ENCODE measurements around the gene DACT1. TPM values are rescaled to one million over a fixed set of nuclear protein-coding genes. Genes with fewer than 3 reads are reported as not detected.

The DACT1 gene
- total RNA-seq, 2 donors from 2014 or later, result 0.42 to 4.2 TPM

DNA sequence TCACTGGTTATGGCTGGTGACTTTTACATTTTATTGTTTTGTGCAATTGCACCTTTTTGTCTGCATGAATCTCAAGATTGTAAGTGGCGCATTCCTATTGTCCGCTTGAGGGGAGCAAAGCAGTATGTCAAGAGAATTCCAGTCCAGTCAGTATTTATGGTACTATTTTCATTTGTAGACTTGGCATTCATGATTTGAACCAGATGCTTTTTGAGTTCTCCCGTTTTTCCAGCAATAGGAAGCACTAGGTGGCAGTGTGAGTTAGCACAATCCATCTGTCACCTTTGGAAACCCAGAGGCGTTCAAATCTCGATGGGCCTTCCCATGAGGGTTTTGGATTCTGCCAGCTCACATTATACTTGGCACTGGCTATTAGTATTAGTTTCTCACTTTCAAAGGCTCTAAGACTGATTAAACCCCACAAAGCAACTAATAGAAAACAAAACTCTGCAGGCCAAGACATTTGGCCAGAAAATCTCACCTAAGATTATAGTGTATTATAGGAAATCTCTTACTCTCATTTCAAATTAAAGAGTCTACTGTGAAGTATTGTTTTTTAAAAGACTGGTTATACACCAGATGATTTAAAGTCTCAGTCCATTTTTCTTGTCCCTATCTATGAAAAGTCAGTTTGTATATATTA is 2.2 kb downstream of the DACT1 start:
- H3K4me3 Mint-ChIP-seq, result peak overlapping the region; percentile 73
- H3K9ac ChIP-seq (ENCODE audit: extremely low read depth, low read length, poor library complexity, severe bottlenecking), result no peak overlapping the region

GRCh38 chr14:58640959-58641358 is 3.2 kb downstream of the DACT1 start:
- 89 to 92% methylated on average over 1 to 2 of the region's 2 CpGs for WGBS, 2 experiments (ENCODE audit: insufficient coverage in 1 of 2, insufficient read length in 1 of 2)
- H3K27ac Mint-ChIP-seq, result no peak overlapping the region
- no peak overlapping the region for H3K4me3 Mint-ChIP-seq
- Histone ChIP-seq H3K9ac (ENCODE audit: extremely low read depth, low read length, poor library complexity, severe bottlenecking) (no peak overlapping the region), H3K4me1 (ENCODE audit: control insufficient read depth, insufficient read depth, low read length) (peaks cover 3% of the 10 kb centered on the region), H3K27ac (ENCODE audit: low read depth, low read length) (no peak overlapping the region), H3K4me3 (ENCODE audit: low read length) (no peak overlapping the region), H3K36me3 (ENCODE audit: control insufficient read depth, insufficient read depth, low read length) (peaks cover 31% of the 10 kb centered on the region), H3K27me3 (ENCODE audit: control insufficient read depth, insufficient read depth, low read length, poor library complexity, severe bottlenecking) (peaks cover 28% of the 10 kb centered on the region), H3K9me3 (ENCODE audit: control insufficient read depth, low read length) (no peaks in the 10 kb centered on the region)
- no peaks in the 10 kb centered on the region for H3K9me3 Mint-ChIP-seq
- H3K4me1 Mint-ChIP-seq, result peaks cover 28% of the 10 kb centered on the region
- H3K36me3 Mint-ChIP-seq (ENCODE audit: low read depth), result peaks cover 15% of the 10 kb centered on the region
- no peak for TF ChIP-seq CTCF (conservative IDR thresholded peaks at IDR 0.05)
- no peak for DNase-seq
- peaks cover 31% of the 10 kb centered on the region for H3K27me3 Mint-ChIP-seq (ENCODE audit: insufficient read depth)

More for the DNA sequence above, 2.2 kb downstream of the DACT1 start:
- TF ChIP-seq CTCF (conservative IDR thresholded peaks at IDR 0.05), result peak; percentile 83
- DNase-seq, result peak; percentile 79
- H3K27me3 Mint-ChIP-seq (ENCODE audit: insufficient read depth), result peaks cover 35% of the 10 kb centered on the region
- H3K4me1 Mint-ChIP-seq, result peaks cover 36% of the 10 kb centered on the region
- H3K27ac ChIP-seq (ENCODE audit: low read depth, low read length), result no peak overlapping the region
- no peaks in the 10 kb centered on the region for H3K9me3 ChIP-seq (ENCODE audit: control insufficient read depth, low read length)
- peaks cover 21% of the 10 kb centered on the region for H3K36me3 ChIP-seq (ENCODE audit: control insufficient read depth, insufficient read depth, low read length)
- no peaks in the 10 kb centered on the region for H3K9me3 Mint-ChIP-seq
- peaks cover 6% of the 10 kb centered on the region for H3K36me3 Mint-ChIP-seq (ENCODE audit: low read depth)
- peaks cover 28% of the 10 kb centered on the region for H3K27me3 ChIP-seq (ENCODE audit: control insufficient read depth, insufficient read depth, low read length, poor library complexity, severe bottlenecking)
- peak overlapping the region; percentile 79 for H3K4me3 ChIP-seq (ENCODE audit: low read length)
- H3K27ac Mint-ChIP-seq, result no peak overlapping the region
- 11 to 18% methylated on average over 3 to 5 of the region's 5 CpGs for WGBS, 2 experiments (ENCODE audit: insufficient coverage in 1 of 2, insufficient read length in 1 of 2)
- peaks cover 3% of the 10 kb centered on the region for H3K4me1 ChIP-seq (ENCODE audit: control insufficient read depth, insufficient read depth, low read length)

DNA sequence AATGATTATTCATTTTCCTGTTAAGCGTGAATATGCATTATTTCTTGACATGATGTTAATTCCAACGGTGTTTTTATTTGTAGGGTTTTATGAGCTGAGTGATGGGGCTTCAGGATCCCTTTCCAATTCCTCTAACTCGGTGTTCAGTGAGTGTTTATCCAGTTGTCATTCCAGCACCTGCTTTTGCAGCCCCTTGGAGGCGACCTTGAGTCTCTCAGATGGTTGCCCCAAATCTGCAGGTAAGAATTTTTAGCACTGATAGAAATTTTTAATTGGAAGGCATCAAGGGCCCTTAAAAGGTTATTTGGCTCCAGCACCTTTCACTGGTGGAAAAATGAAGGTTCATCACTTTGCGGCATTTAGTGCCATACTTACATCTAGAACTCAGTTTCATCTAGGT is 3.7 kb downstream of the DACT1 start:
- H3K36me3 ChIP-seq (ENCODE audit: control insufficient read depth, insufficient read depth, low read length), result peaks cover 33% of the 10 kb centered on the region
- no peaks in the 10 kb centered on the region for H3K9me3 ChIP-seq (ENCODE audit: control insufficient read depth, low read length)
- Mint-ChIP-seq H3K4me3 (no peak overlapping the region), H3K36me3 (ENCODE audit: low read depth) (peaks cover 19% of the 10 kb centered on the region), H3K27ac (no peak overlapping the region), H3K9me3 (no peaks in the 10 kb centered on the region), H3K4me1 (peaks cover 23% of the 10 kb centered on the region), H3K27me3 (ENCODE audit: insufficient read depth) (peaks cover 26% of the 10 kb centered on the region)
- peaks cover 23% of the 10 kb centered on the region for H3K27me3 ChIP-seq (ENCODE audit: control insufficient read depth, insufficient read depth, low read length, poor library complexity, severe bottlenecking)
- H3K9ac ChIP-seq (ENCODE audit: extremely low read depth, low read length, poor library complexity, severe bottlenecking), result no peak overlapping the region
- TF ChIP-seq CTCF (conservative IDR thresholded peaks at IDR 0.05), result peak; percentile 78
- H3K4me1 ChIP-seq (ENCODE audit: control insufficient read depth, insufficient read depth, low read length), result peaks cover 3% of the 10 kb centered on the region
- no peak for DNase-seq
- no peak overlapping the region for H3K27ac ChIP-seq (ENCODE audit: low read depth, low read length)
- WGBS, 2 experiments (ENCODE audit: insufficient coverage in 1 of 2, insufficient read length in 1 of 2), result 88 to 100% methylated on average over 1 to 5 of the region's 5 CpGs
- no peak overlapping the region for H3K4me3 ChIP-seq (ENCODE audit: low read length)

Data from endodermal cell (in vitro differentiated cells).